Measurements from ENCODE around the gene CPT2.

Gene CPT2

GRCh38 chr1:53196485-53197290 is at the start of gene CPT2:
Gene CPT2, plus strand, starts transcription at chr1:53196824. Its CDS starts 120 bp downstream, at chr1:53196944.
- DNase-seq = peak; percentile 66

GRCh38 chr1:53147174-53147573 is 49.5 kb upstream of the CPT2 start:
- DNase-seq = no peak

GRCh38 chr1:53148123-53148522 is 48.5 kb upstream of the CPT2 start:
- no peak for DNase-seq

GRCh38 chr1:53153752-53154151 is 42.9 kb upstream of the CPT2 start:
- DNase-seq = no peak

- no peak for DNase-seq
These were observed 41.7 kb upstream of the CPT2 start for GRCh38 chr1:53154859-53155438.

- no peak for DNase-seq
These were observed 41.1 kb upstream of the CPT2 start for GRCh38 chr1:53155534-53155933.

- DNase-seq = no peak
These were observed 40.7 kb upstream of the CPT2 start for GRCh38 chr1:53155945-53156344.

- DNase-seq = no peak
These were observed 39.8 kb upstream of the CPT2 start for GRCh38 chr1:53156783-53157182.

GRCh38 chr1:53158900-53159299 is 37.7 kb upstream of the CPT2 start:
- no peak for DNase-seq

GRCh38 chr1:53160924-53161378 is 35.7 kb upstream of the CPT2 start:
- DNase-seq = no peak

- DNase-seq = no peak
These were observed 34.0 kb upstream of the CPT2 start for GRCh38 chr1:53162621-53163020.

GRCh38 chr1:53163291-53163768 is 33.3 kb upstream of the CPT2 start:
- DNase-seq = no peak

GRCh38 chr1:53165408-53165961 is 31.1 kb upstream of the CPT2 start:
- DNase-seq = no peak

- DNase-seq = no peak
These were observed 30.3 kb upstream of the CPT2 start for GRCh38 chr1:53166366-53166765.

GRCh38 chr1:53166912-53167311 is 29.7 kb upstream of the CPT2 start:
- DNase-seq = no peak

- DNase-seq = peak; percentile 98
These were observed 24.0 kb upstream of the CPT2 start for GRCh38 chr1:53172426-53173128.

- no peak for DNase-seq
These were observed 21.4 kb upstream of the CPT2 start for GRCh38 chr1:53174971-53175913.

- peak; percentile 49 for DNase-seq
These were observed 20.0 kb upstream of the CPT2 start for GRCh38 chr1:53176452-53177208.

- no peak for DNase-seq
These were observed 16.4 kb upstream of the CPT2 start for GRCh38 chr1:53180226-53180625.

- DNase-seq = no peak
These were observed 15.7 kb upstream of the CPT2 start for GRCh38 chr1:53180951-53181350.

GRCh38 chr1:53182111-53182593 is 14.5 kb upstream of the CPT2 start:
- DNase-seq = no peak

Data from NCI-H524 treated with DMSO at 0.1 percent for 48 hours (cell line).